B cell (primary cell): ENCODE results near the gene MRTFA. TPM values are rescaled to one million over a fixed set of nuclear protein-coding genes. Genes with fewer than 3 reads are reported as not detected.
A peak's percentile ranks its signal among the peaks of the same experiment; 100 is the strongest.

ENCODE experiments used
- ATAC-seq: fragments of 200-7000 bp; cut with Tn5 transposase; one replicate; pipeline ENCODE4 v1.10.0; 2021; ENCODE audit warnings: low read depth, mild to moderate bottlenecking, moderate number of reproducible peaks, moderate library complexity
- CTCF ChIA-PET: fragments of 350-600 bp; sonication (Branson Sonifier 250); formaldehyde crosslinking; loops from one replicate; lab custom pipeline; 2021; ENCODE audit warnings: antibody characterized with exemption, inconsistent platforms; lab: Charles Lee
- POLR2A ChIA-PET: fragments of 350-600 bp; sonication (Branson Sonifier 250); formaldehyde crosslinking; loops from one replicate; lab custom pipeline; 2021; ENCODE audit warnings: antibody characterized with exemption; lab: Charles Lee
- DNase-seq: peaks from one replicate; pipeline ENCODE4 v3.0.0; 2013
- H2AFZ ChIP-seq: 2 replicates; pipeline ENCODE4 v1.6.1; 2012; ENCODE audit warnings: mild to moderate bottlenecking, low read depth, low read length; ENCODE audit not compliant: insufficient read depth, poor library complexity, severe bottlenecking
- H3K27ac ChIP-seq, 2 donors: 1 replicate in 1 of 2; 2 replicates in 1 of 2; pipeline ENCODE4 v1.5.1; 2012 to 2013; ENCODE audit warnings: low read length in 2 of 2, mild to moderate bottlenecking in 2 of 2, moderate library complexity in 1 of 2
- H3K27me3 ChIP-seq, 4 experiments: fragments of 200-600 bp in 1 of 4; sonication (generic) in 1 of 4; replicated peaks in 1 of 4; 1 replicate in 2 of 4; 2 replicates in 2 of 4; pipeline versions ENCODE4 v1.6.1 to v1.7.0; 2013 to 2016; ENCODE audit warnings: low read length in 3 of 4, mild to moderate bottlenecking in 2 of 4, mixed read lengths in 1 of 4, moderate library complexity in 1 of 4; ENCODE audit not compliant: insufficient read depth in 4 of 4, control insufficient read depth in 3 of 4; ENCODE audit errors: control extremely low read depth in 1 of 4
- H3K36me3 ChIP-seq, 2 experiments: replicated peaks in 1 of 2; 1 replicate in 1 of 2; 2 replicates in 1 of 2; pipeline versions ENCODE4 v1.6.1 to v1.7.1; 2013; ENCODE audit warnings: low read length in 1 of 2; ENCODE audit not compliant: insufficient read depth in 2 of 2, control insufficient read depth in 1 of 2; ENCODE audit errors: control extremely low read depth in 1 of 2, extremely low read depth in 1 of 2
- H3K4me1 ChIP-seq, 2 donors: fragments of 200-600 bp in 1 of 2; sonication (generic) in 1 of 2; 1 replicate in 1 of 2; 2 replicates in 1 of 2; pipeline versions ENCODE4 v1.5.1 to v1.6.1; 2013 to 2017; ENCODE audit warnings: low read length in 2 of 2; ENCODE audit not compliant: control insufficient read depth in 2 of 2, insufficient read depth in 2 of 2
- H3K4me2 ChIP-seq: replicated peaks from 2 replicates; pipeline ENCODE3; 2012; ENCODE audit warnings: mild to moderate bottlenecking, low read depth, low read length; ENCODE audit not compliant: poor library complexity, severe bottlenecking
- H3K4me3 ChIP-seq, 5 experiments: fragments of 200-600 bp in 1 of 5; sonication (generic) in 1 of 5; 1 replicate in 3 of 5; 2 replicates in 2 of 5; pipeline versions ENCODE4 v1.5.1 to v1.7.0; 2011 to 2016; ENCODE audit warnings: low read length in 4 of 5, mild to moderate bottlenecking in 4 of 5, low read depth in 2 of 5, control low read depth in 1 of 5, moderate library complexity in 1 of 5; ENCODE audit not compliant: insufficient read depth in 1 of 5; ENCODE audit errors: control extremely low read depth in 1 of 5, extremely low read depth in 1 of 5
- H3K79me2 ChIP-seq: fragments of 200-600 bp; sonication (generic); one replicate; pipeline ENCODE4 v1.6.0; 2016; ENCODE audit warnings: low read length; ENCODE audit not compliant: control insufficient read depth, insufficient read depth
- H3K9ac ChIP-seq: fragments of 200-600 bp; sonication (generic); 2 replicates; pipeline ENCODE4 v1.6.1; 2017; ENCODE audit warnings: mild to moderate bottlenecking, low read length, moderate library complexity
- H3K9me3 ChIP-seq, 3 donors: one replicate each; pipeline versions ENCODE4 v1.6.1 to v1.7.1; 2013; ENCODE audit warnings: low read length in 2 of 3; ENCODE audit not compliant: control insufficient read depth in 2 of 3, insufficient read depth in 1 of 3; ENCODE audit errors: control extremely low read depth in 1 of 3
- H4K20me1 ChIP-seq: 2 replicates; pipeline ENCODE4 v1.6.0; 2012; ENCODE audit warnings: mild to moderate bottlenecking, low read length; ENCODE audit not compliant: insufficient read depth, control insufficient read depth, poor library complexity, severe bottlenecking
- H3K27ac Mint-ChIP-seq: one replicate; pipeline ENCODE4 v1.8.0; 2021; ENCODE audit warnings: mixed read lengths
- H3K27me3 Mint-ChIP-seq: one replicate; pipeline ENCODE4 v1.8.0; 2021; ENCODE audit warnings: mixed read lengths
- H3K4me1 Mint-ChIP-seq: one replicate; pipeline ENCODE4 v1.8.0; 2021; ENCODE audit warnings: mixed read lengths
- H3K4me3 Mint-ChIP-seq: one replicate; pipeline ENCODE4 v1.8.0; 2021; ENCODE audit warnings: mixed read lengths
- H3K9me3 Mint-ChIP-seq: one replicate; pipeline ENCODE4 v1.8.0; 2022; ENCODE audit warnings: mixed read lengths; ENCODE audit not compliant: insufficient read depth
- CTCF ChIP-seq: fragments of 200-600 bp; IDR thresholded peaks from one replicate; pipeline ENCODE4 v1.8.0; 2022; ENCODE audit warnings: antibody characterized with exemption, mild to moderate bottlenecking
- EZH2 ChIP-seq: IDR thresholded peaks from 2 replicates; pipeline ENCODE4 v1.6.1; 2012; ENCODE audit warnings: borderline replicate concordance, low read depth, mild to moderate bottlenecking, moderate library complexity, low read length; ENCODE audit not compliant: insufficient read depth, poor library complexity, severe bottlenecking
- WGBS: methylation state at CpG from one replicate; pipeline ENCODE4 v1.1.5; 2013; ENCODE audit warnings: missing lambda C conversion rate; ENCODE audit not compliant: insufficient coverage; 5-methylcytosine and 5-hydroxymethylcytosine counted together
- intact Hi-C: fragments of 100-400 bp; cut with micrococcal nuclease; formaldehyde crosslinking; loops from one replicate; pipeline ENCODE4 v1.10.0; 2022
- polyA plus RNA-seq: library from polyadenylated mRNA; depleted of rRNA; stranded (reverse); fragments of >200 nt; gene quantifications from 2 replicates; pipeline ENCODE4 v1.2.3, GENCODE V29; 2012
- total RNA-seq, 2 donors: library from RNA; stranded (reverse); fragments of 120-200 nt in 1 of 2; gene quantifications; 1 replicate in 1 of 2; 2 replicates in 1 of 2; pipeline versions ENCODE4 v1.2.3 to v1.2.4, GENCODE V29; 2013 to 2022

Gene MRTFA
- total and polyA plus RNA-seq, 2 donors (not counting 1 experiment from before 2014, with no cell fraction given), result 28.9 to 82.6 TPM

GRCh38 chr22:40407831-40408717, 228.4 kb downstream of the MRTFA start:
- CTCF ChIA-PET, result no interaction called here
- peak overlapping the region; percentile 63 for H3K27ac Mint-ChIP-seq

More at GRCh38 chr22:40407831-40408717, 228.4 kb downstream of the MRTFA start:
- POLR2A ChIA-PET, result no interaction called here
- DNase-seq (no peak), ATAC-seq (no peak)
- Mint-ChIP-seq H3K4me1 (peaks cover 24% of the 10 kb centered on the region), H3K9me3 (no peaks in the 10 kb centered on the region), H3K27me3 (no peaks in the 10 kb centered on the region), H3K4me3 (no peak overlapping the region)
- H3K4me2 ChIP-seq, result no peak overlapping the region
- peaks cover 21% of the 10 kb centered on the region in 2 donors for H3K4me1 ChIP-seq
- TF ChIP-seq CTCF, result no peak
- TF ChIP-seq EZH2, result no peak
- no peaks in the 10 kb centered on the region for H3K9me3 ChIP-seq
- peaks cover 0 to 88% of the 10 kb centered on the region in 2 experiments for H3K36me3 ChIP-seq
- H4K20me1 ChIP-seq, result peaks cover 13% of the 10 kb centered on the region
- H3K27ac ChIP-seq, result no peak overlapping the region
- H3K27me3 ChIP-seq, result no peaks in the 10 kb centered on the region
- no peak overlapping the region for H2AFZ ChIP-seq
- WGBS, result 89% methylated on average over 24 of the region's 32 CpGs
- H3K79me2 ChIP-seq, result peaks cover 40% of the 10 kb centered on the region
- no peak overlapping the region for H3K4me3 ChIP-seq
- H3K9ac ChIP-seq, result no peak overlapping the region
- intact Hi-C loops, result no loop called here
